Retinal pigment epithelial cell (primary cell): ENCODE data around the gene AQP11.

ENCODE experiments used
- DNase-seq: peaks from one replicate; pipeline ENCODE4 v3.0.0-alpha.2; 2010; ENCODE audit warnings: low read depth
- H3K4me3 ChIP-seq: 2 replicates; pipeline ENCODE4 v1.5.1; 2011; ENCODE audit warnings: mild to moderate bottlenecking, low read length, control low read depth, moderate library complexity
- CTCF ChIP-seq: conservative IDR thresholded peaks from 2 replicates; pipeline ENCODE4 v1.5.1; 2011; ENCODE audit warnings: low read depth, low read length, control low read depth, inconsistent platforms

Gene AQP11

GRCh38 chr11:77596626-77597025 is 6.9 kb downstream of the AQP11 start:
- no peak for DNase-seq
- TF ChIP-seq CTCF, result no peak
- no peak overlapping the region for H3K4me3 ChIP-seq

- no peak for TF ChIP-seq CTCF
- H3K4me3 ChIP-seq, result no peak overlapping the region
- no peak for DNase-seq
These were observed 8.4 kb downstream of the AQP11 start for GRCh38 chr11:77598195-77598594.

- no peak for TF ChIP-seq CTCF
- DNase-seq, result peak; percentile 91
- no peak overlapping the region for H3K4me3 ChIP-seq
These were observed 12.8 kb downstream of the AQP11 start for GRCh38 chr11:77602381-77603088.

GRCh38 chr11:77604281-77604680 is 14.5 kb downstream of the AQP11 start:
- TF ChIP-seq CTCF, result no peak
- no peak overlapping the region for H3K4me3 ChIP-seq
- no peak for DNase-seq

- no peak overlapping the region for H3K4me3 ChIP-seq
- no peak for TF ChIP-seq CTCF
- no peak for DNase-seq
These were observed 19.5 kb downstream of the AQP11 start for GRCh38 chr11:77609234-77609633.

- TF ChIP-seq CTCF, result no peak
- no peak overlapping the region for H3K4me3 ChIP-seq
- DNase-seq, result no peak
These were observed 22.2 kb downstream of the AQP11 start for GRCh38 chr11:77611921-77612320.

GRCh38 chr11:77617892-77618291 is 28.1 kb downstream of the AQP11 start:
- TF ChIP-seq CTCF, result no peak
- no peak overlapping the region for H3K4me3 ChIP-seq
- no peak for DNase-seq
